Parathyroid adenoma (tissue), 2 donors: ENCODE results near the gene NPAS2.

Experiments
- H2AFZ ChIP-seq: fragments of 300-600 bp; sonication (generic); one replicate; pipeline ENCODE4 v1.7.0; 2017; ENCODE audit warnings: antibody characterized with exemption, mild to moderate bottlenecking
- H3K27ac ChIP-seq: fragments of 300-600 bp; sonication (generic); one replicate; pipeline ENCODE4 v1.7.0; 2017
- H3K27me3 ChIP-seq: fragments of 300-600 bp; sonication (generic); one replicate; pipeline ENCODE4 v1.7.0; 2017; ENCODE audit warnings: low read length; ENCODE audit not compliant: control insufficient read depth, insufficient read depth
- H3K36me3 ChIP-seq: fragments of 300-600 bp; sonication (generic); one replicate; pipeline ENCODE4 v1.7.0; 2017; ENCODE audit warnings: low read length; ENCODE audit not compliant: control insufficient read depth, insufficient read depth
- H3K4me1 ChIP-seq: fragments of 300-600 bp; sonication (generic); one replicate; pipeline ENCODE4 v1.7.0; 2017; ENCODE audit warnings: control low read depth
- H3K4me2 ChIP-seq: fragments of 300-600 bp; sonication (generic); one replicate; pipeline ENCODE4 v1.7.0; 2017; ENCODE audit warnings: low read length
- H3K4me3 ChIP-seq: fragments of 300-600 bp; sonication (generic); one replicate; pipeline ENCODE4 v1.7.0; 2017; ENCODE audit warnings: low read depth, low read length
- H3K79me2 ChIP-seq: fragments of 300-600 bp; sonication (generic); one replicate; pipeline ENCODE4 v1.7.0; 2017; ENCODE audit warnings: control low read depth
- H3K9ac ChIP-seq: fragments of 300-600 bp; sonication (generic); one replicate; pipeline ENCODE4 v1.7.0; 2017; ENCODE audit warnings: mild to moderate bottlenecking
- H3K9me3 ChIP-seq: fragments of 300-600 bp; sonication (generic); one replicate; pipeline ENCODE4 v1.7.0; 2017; ENCODE audit warnings: low read length; ENCODE audit not compliant: control insufficient read depth
- TF ChIP-seq, protein P1 (sequence below): fragments of 300-600 bp; sonication (generic); IDR thresholded peaks from one replicate; pipeline ENCODE4 v1.7.0; 2017; ENCODE audit warnings: antibody characterized with exemption, mild to moderate bottlenecking
- donor health status: primary hyperparathyroidism.

Gene NPAS2

DNA sequence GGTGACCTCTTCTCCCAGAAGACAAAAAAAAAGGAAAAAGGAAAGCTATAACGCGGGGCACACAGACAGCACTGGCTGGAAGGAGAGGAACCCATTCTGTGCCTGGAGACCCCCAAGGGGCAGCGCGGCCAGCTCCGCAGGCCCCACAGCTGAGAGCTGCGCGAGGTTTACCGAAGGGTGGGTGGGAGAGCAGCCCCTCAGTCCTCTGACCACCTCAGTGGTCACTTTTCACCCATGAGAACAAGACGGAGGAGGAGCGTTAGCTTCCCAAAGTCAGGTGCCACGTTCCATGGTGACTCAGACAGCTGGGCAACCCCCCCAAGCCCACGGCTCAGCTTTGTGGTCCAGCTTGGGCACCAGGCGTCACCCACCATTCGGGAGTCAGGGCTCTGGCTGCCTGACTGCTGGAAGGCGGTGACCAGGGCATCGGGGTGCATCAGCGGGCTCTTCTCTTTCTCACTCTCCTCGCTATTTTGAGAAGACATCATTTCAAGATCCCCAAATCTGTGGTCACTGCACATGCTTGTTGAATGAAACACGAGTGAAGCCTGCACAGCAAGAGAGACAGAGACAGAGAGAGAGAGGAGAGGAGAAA is 217.3 kb downstream of the NPAS2 start:
- TF ChIP-seq, protein P1, sequence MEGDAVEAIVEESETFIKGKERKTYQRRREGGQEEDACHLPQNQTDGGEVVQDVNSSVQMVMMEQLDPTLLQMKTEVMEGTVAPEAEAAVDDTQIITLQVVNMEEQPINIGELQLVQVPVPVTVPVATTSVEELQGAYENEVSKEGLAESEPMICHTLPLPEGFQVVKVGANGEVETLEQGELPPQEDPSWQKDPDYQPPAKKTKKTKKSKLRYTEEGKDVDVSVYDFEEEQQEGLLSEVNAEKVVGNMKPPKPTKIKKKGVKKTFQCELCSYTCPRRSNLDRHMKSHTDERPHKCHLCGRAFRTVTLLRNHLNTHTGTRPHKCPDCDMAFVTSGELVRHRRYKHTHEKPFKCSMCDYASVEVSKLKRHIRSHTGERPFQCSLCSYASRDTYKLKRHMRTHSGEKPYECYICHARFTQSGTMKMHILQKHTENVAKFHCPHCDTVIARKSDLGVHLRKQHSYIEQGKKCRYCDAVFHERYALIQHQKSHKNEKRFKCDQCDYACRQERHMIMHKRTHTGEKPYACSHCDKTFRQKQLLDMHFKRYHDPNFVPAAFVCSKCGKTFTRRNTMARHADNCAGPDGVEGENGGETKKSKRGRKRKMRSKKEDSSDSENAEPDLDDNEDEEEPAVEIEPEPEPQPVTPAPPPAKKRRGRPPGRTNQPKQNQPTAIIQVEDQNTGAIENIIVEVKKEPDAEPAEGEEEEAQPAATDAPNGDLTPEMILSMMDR = no peak
- H3K79me2 ChIP-seq = no peaks in the 10 kb centered on the region
- H3K4me3 ChIP-seq = no peak overlapping the region
- no peaks in the 10 kb centered on the region for H3K4me1 ChIP-seq
- no peaks in the 10 kb centered on the region for H3K27me3 ChIP-seq
- no peaks in the 10 kb centered on the region for H3K36me3 ChIP-seq
- no peaks in the 10 kb centered on the region for H3K9me3 ChIP-seq
- no peak overlapping the region for H3K4me2 ChIP-seq
- no peak overlapping the region for H3K9ac ChIP-seq
- H2AFZ ChIP-seq = no peak overlapping the region
- H3K27ac ChIP-seq = no peak overlapping the region

DNA sequence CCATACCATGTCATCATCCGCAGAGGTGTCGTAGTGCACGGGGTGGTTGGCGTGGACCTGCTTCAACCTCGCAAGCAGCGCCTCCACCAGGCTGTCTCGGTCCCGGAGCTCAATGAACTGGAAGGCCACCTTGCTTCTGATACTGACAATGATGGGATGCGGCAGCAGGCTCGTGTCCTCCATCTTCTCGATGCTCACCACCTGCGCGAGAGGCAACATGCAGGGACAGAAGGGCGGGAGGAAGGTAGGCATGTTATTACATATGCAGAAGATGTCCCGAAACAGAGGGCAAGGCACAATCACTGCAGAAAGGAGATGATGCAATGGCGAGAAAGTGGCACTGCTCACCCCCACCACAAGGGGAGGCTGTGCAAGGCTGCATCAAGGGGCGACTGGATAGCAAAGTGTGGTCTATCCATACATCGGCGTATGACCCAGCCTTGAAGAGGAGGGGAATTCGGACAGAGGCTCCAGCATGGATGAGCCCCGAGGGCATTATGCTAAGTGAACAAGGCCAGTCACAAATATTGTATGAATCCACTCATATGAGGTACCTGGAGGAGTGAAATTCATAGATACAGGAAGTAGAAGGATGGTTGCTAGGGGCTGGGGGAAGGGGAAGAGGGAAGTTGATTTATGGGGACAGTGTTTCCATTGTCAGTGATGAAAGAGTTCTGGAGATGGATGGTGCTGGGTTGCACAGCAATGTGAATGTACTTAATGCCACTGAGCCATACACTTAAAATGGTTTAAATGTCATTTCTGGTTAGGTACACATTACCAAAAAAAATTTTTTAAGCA is 218.7 kb downstream of the NPAS2 start:
- TF ChIP-seq, protein P1 = peak; percentile 26
- Histone ChIP-seq H2AFZ (no peak overlapping the region), H3K27ac (no peak overlapping the region), H3K9me3 (no peaks in the 10 kb centered on the region), H3K4me3 (no peak overlapping the region), H3K27me3 (no peaks in the 10 kb centered on the region), H3K9ac (no peak overlapping the region), H3K4me2 (no peak overlapping the region), H3K36me3 (no peaks in the 10 kb centered on the region), H3K4me1 (no peaks in the 10 kb centered on the region), H3K79me2 (no peaks in the 10 kb centered on the region)

DNA sequence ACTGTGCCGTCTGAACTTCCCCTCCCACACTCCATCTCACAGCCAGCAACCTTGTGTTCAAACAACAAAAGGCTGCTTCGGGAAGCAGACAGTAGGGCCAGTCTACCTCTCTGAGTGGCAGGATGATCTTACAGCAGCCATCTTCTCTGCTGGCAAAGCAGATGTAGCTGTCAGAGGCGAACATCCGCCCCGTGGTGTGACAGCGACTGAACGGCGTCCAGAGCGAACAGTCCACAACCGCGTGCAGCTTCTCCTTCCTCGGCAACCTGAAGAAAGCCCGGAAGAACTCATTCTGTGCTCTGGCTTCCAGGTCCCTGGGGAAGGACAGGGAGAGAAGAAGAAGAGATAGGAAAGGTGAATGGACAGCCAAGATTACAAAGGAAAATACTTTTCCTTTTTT is 220.1 kb downstream of the NPAS2 start:
- Histone ChIP-seq H3K36me3 (no peaks in the 10 kb centered on the region), H3K4me3 (no peak overlapping the region), H3K4me2 (no peak overlapping the region), H3K9ac (no peak overlapping the region), H3K4me1 (no peaks in the 10 kb centered on the region), H2AFZ (no peak overlapping the region), H3K27me3 (no peaks in the 10 kb centered on the region), H3K27ac (no peak overlapping the region), H3K79me2 (no peaks in the 10 kb centered on the region), H3K9me3 (no peaks in the 10 kb centered on the region)
- TF ChIP-seq, protein P1 = no peak

DNA sequence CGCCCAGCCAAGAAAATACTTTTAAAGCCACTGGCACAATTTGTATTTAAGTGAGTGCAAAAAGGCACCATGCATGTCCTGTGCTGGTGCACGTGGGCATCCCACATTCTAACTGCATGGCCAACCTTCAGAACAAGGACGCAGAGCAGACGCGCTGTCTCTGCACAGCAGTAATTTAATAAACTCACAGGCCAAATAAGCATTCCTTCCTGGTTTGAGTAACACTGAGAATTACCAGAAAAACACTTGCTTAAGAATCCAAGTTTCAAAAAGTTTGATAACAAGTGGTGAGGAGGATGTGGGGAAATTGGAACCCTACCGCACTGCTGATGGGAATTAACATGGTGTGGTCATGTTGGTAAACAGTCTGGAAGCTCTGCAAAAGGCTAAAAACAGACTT is 220.8 kb downstream of the NPAS2 start:
- Histone ChIP-seq H2AFZ (no peak overlapping the region), H3K4me3 (no peak overlapping the region), H3K9ac (no peak overlapping the region), H3K27me3 (no peaks in the 10 kb centered on the region), H3K79me2 (peaks cover 3% of the 10 kb centered on the region), H3K9me3 (no peaks in the 10 kb centered on the region), H3K27ac (no peak overlapping the region), H3K36me3 (no peaks in the 10 kb centered on the region), H3K4me1 (no peaks in the 10 kb centered on the region), H3K4me2 (no peak overlapping the region)
- TF ChIP-seq, protein P1 = no peak
